ENCODE data around the gene RFX7.

The RFX7 gene

GRCh38 chr15:56228854-56229253 lies 14.8 kb downstream of the RFX7 start:
- no peak overlapping the region for H2BK5ac ChIP-seq (ENCODE audit: low read depth, low read length, poor library complexity, severe bottlenecking)
- H3K27ac ChIP-seq (ENCODE audit: low read length, poor library complexity, severe bottlenecking) = no peak overlapping the region
- no peak overlapping the region for H2BK12ac ChIP-seq (ENCODE audit: low read length in 2 of 2)
- peaks cover 16% of the 10 kb centered on the region for H3K79me1 ChIP-seq (replicated peaks; ENCODE audit: low read length, poor library complexity, severe bottlenecking)
- H3K9me3 ChIP-seq (ENCODE audit: control insufficient read depth, low read length) = peaks cover 55% of the 10 kb centered on the region
- no peaks in the 10 kb centered on the region for H3K27me3 ChIP-seq (ENCODE audit: control insufficient read depth in 1 of 2, insufficient read depth in 1 of 2, low read length in 2 of 2)
- no peak overlapping the region for H3K4ac ChIP-seq (ENCODE audit: low read depth in 1 of 2, low read length in 2 of 2)
- no peak overlapping the region for H4K8ac ChIP-seq (ENCODE audit: low read length)
- no peak overlapping the region for H2BK120ac ChIP-seq (ENCODE audit: low read depth, low read length)
- no peak overlapping the region for H2AFZ ChIP-seq (ENCODE audit: low read depth, low read length)
- H2AK5ac ChIP-seq (ENCODE audit: low read length, severe bottlenecking) = no peak overlapping the region
- H4K91ac ChIP-seq (ENCODE audit: low read length) = no peak overlapping the region
- no peak overlapping the region for H3K18ac ChIP-seq (ENCODE audit: low read depth in 1 of 2, low read length in 2 of 2)
- no peak overlapping the region for H2BK15ac ChIP-seq (ENCODE audit: low read depth, poor library complexity, severe bottlenecking)
- H3K9ac ChIP-seq (ENCODE audit: low read length) = no peak overlapping the region
- no peaks in the 10 kb centered on the region for H3K4me1 ChIP-seq (ENCODE audit: control insufficient read depth, insufficient read depth, low read depth, low read length)
- H3K4me3 ChIP-seq (ENCODE audit: insufficient read depth in 1 of 2, low read depth in 1 of 2, low read length in 2 of 2) = no peak overlapping the region
- H3K36me3 ChIP-seq (ENCODE audit: control insufficient read depth in 1 of 2, insufficient read depth in 2 of 2, low read depth in 1 of 2, low read length in 2 of 2) = peaks cover 7 to 49% of the 10 kb centered on the region in 2 experiments
- DNase-seq = no peak
- H3K23ac ChIP-seq (ENCODE audit: low read length in 2 of 2) = no peak overlapping the region
- no peak overlapping the region for H3K14ac ChIP-seq (ENCODE audit: low read length in 2 of 2)
- H3K4me2 ChIP-seq (ENCODE audit: low read length, poor library complexity, severe bottlenecking) = no peak overlapping the region

GRCh38 chr15:56228352-56228751 lies 15.3 kb downstream of the RFX7 start:
- DNase-seq = no peak
- Histone ChIP-seq H2BK15ac (ENCODE audit: low read depth, poor library complexity, severe bottlenecking) (no peak overlapping the region), H3K9me3 (ENCODE audit: control insufficient read depth, low read length) (peaks cover 59% of the 10 kb centered on the region), H3K18ac (ENCODE audit: low read depth in 1 of 2, low read length in 2 of 2) (no peak overlapping the region), H2BK12ac (ENCODE audit: low read length in 2 of 2) (no peak overlapping the region), H3K4me1 (ENCODE audit: control insufficient read depth, insufficient read depth, low read depth, low read length) (no peaks in the 10 kb centered on the region), H3K4ac (ENCODE audit: low read depth in 1 of 2, low read length in 2 of 2) (no peak overlapping the region), H3K4me2 (ENCODE audit: low read length, poor library complexity, severe bottlenecking) (no peak overlapping the region), H3K4me3 (ENCODE audit: insufficient read depth in 1 of 2, low read depth in 1 of 2, low read length in 2 of 2) (no peak overlapping the region), H4K8ac (ENCODE audit: low read length) (no peak overlapping the region), H3K27ac (ENCODE audit: low read length, poor library complexity, severe bottlenecking) (no peak overlapping the region), H2BK120ac (ENCODE audit: low read depth, low read length) (no peak overlapping the region), H2BK5ac (ENCODE audit: low read depth, low read length, poor library complexity, severe bottlenecking) (no peak overlapping the region), H3K14ac (ENCODE audit: low read length in 2 of 2) (no peak overlapping the region), H3K27me3 (ENCODE audit: control insufficient read depth in 1 of 2, insufficient read depth in 1 of 2, low read length in 2 of 2) (no peaks in the 10 kb centered on the region), H2AFZ (ENCODE audit: low read depth, low read length) (no peak overlapping the region), H3K9ac (ENCODE audit: low read length) (no peak overlapping the region), H3K23ac (ENCODE audit: low read length in 2 of 2) (no peak overlapping the region), H2AK5ac (ENCODE audit: low read length, severe bottlenecking) (no peak overlapping the region), H3K36me3 (ENCODE audit: control insufficient read depth in 1 of 2, insufficient read depth in 2 of 2, low read depth in 1 of 2, low read length in 2 of 2) (peaks cover 7 to 46% of the 10 kb centered on the region in 2 experiments), H3K79me1 (replicated peaks; ENCODE audit: low read length, poor library complexity, severe bottlenecking) (peaks cover 16% of the 10 kb centered on the region), H4K91ac (ENCODE audit: low read length) (no peak overlapping the region)

GRCh38 chr15:56227780-56228179 lies 15.9 kb downstream of the RFX7 start:
- Histone ChIP-seq H2AFZ (ENCODE audit: low read depth, low read length) (no peak overlapping the region), H2BK15ac (ENCODE audit: low read depth, poor library complexity, severe bottlenecking) (no peak overlapping the region)

DNA sequence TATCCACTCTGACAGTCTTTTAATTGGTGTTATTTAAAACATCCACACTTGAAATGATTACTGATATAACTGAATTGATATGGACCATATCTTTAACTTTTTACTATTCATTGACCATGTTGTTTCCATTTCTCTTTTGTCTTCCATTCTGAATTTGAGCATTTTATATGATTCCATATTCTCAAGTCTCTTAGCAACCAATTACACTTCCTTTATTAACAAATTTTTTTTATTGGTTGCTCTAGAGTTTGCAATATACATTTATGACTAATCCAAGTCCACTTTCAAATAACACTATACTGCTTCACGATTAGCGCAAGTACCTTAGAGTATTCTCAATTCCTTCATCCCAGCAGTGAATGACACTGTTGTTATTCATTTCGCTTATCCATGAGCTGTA lies 16.4 kb downstream of the RFX7 start:
- no peak overlapping the region for H2BK5ac ChIP-seq (ENCODE audit: low read depth, low read length, poor library complexity, severe bottlenecking)
- no peak overlapping the region for H3K4me2 ChIP-seq (ENCODE audit: low read length, poor library complexity, severe bottlenecking)
- H3K4me1 ChIP-seq (ENCODE audit: control insufficient read depth, insufficient read depth, low read depth, low read length) = no peaks in the 10 kb centered on the region
- no peak overlapping the region for H2BK15ac ChIP-seq (ENCODE audit: low read depth, poor library complexity, severe bottlenecking)
- no peak overlapping the region for H3K4ac ChIP-seq (ENCODE audit: low read depth in 1 of 2, low read length in 2 of 2)
- H3K27ac ChIP-seq (ENCODE audit: low read length, poor library complexity, severe bottlenecking) = no peak overlapping the region
- H3K18ac ChIP-seq (ENCODE audit: low read depth in 1 of 2, low read length in 2 of 2) = no peak overlapping the region
- H2AFZ ChIP-seq (ENCODE audit: low read depth, low read length) = no peak overlapping the region
- H3K14ac ChIP-seq (ENCODE audit: low read length in 2 of 2) = no peak overlapping the region
- no peak overlapping the region for H4K8ac ChIP-seq (ENCODE audit: low read length)
- H3K9me3 ChIP-seq (ENCODE audit: control insufficient read depth, low read length) = peaks cover 61% of the 10 kb centered on the region
- 100% methylated on average over 1 of the region's 3 CpGs for WGBS
- H3K23ac ChIP-seq (ENCODE audit: low read length in 2 of 2) = no peak overlapping the region
- H2AK5ac ChIP-seq (ENCODE audit: low read length, severe bottlenecking) = no peak overlapping the region
- peak overlapping the region in 1 of 2 experiments; percentile 25 for H3K4me3 ChIP-seq (ENCODE audit: insufficient read depth in 1 of 2, low read depth in 1 of 2, low read length in 2 of 2)
- H2BK12ac ChIP-seq (ENCODE audit: low read length in 2 of 2) = no peak overlapping the region
- H3K36me3 ChIP-seq (ENCODE audit: control insufficient read depth in 1 of 2, insufficient read depth in 2 of 2, low read depth in 1 of 2, low read length in 2 of 2) = peaks cover 6 to 49% of the 10 kb centered on the region in 2 experiments
- H3K27me3 ChIP-seq (ENCODE audit: control insufficient read depth in 1 of 2, insufficient read depth in 1 of 2, low read length in 2 of 2) = no peaks in the 10 kb centered on the region
- H4K91ac ChIP-seq (ENCODE audit: low read length) = no peak overlapping the region
- H3K9ac ChIP-seq (ENCODE audit: low read length) = no peak overlapping the region
- peaks cover 19% of the 10 kb centered on the region for H3K79me1 ChIP-seq (replicated peaks; ENCODE audit: low read length, poor library complexity, severe bottlenecking)
- no peak overlapping the region for H2BK120ac ChIP-seq (ENCODE audit: low read depth, low read length)
- DNase-seq = no peak

More at GRCh38 chr15:56227780-56228179, 15.9 kb downstream of the RFX7 start:
- Histone ChIP-seq H4K8ac (ENCODE audit: low read length) (no peak overlapping the region), H2BK12ac (ENCODE audit: low read length in 2 of 2) (no peak overlapping the region), H3K18ac (ENCODE audit: low read depth in 1 of 2, low read length in 2 of 2) (no peak overlapping the region), H3K79me1 (replicated peaks; ENCODE audit: low read length, poor library complexity, severe bottlenecking) (peaks cover 20% of the 10 kb centered on the region), H2AK5ac (ENCODE audit: low read length, severe bottlenecking) (no peak overlapping the region), H3K14ac (ENCODE audit: low read length in 2 of 2) (no peak overlapping the region), H3K9me3 (ENCODE audit: control insufficient read depth, low read length) (peaks cover 61% of the 10 kb centered on the region), H3K23ac (ENCODE audit: low read length in 2 of 2) (no peak overlapping the region), H3K27me3 (ENCODE audit: control insufficient read depth in 1 of 2, insufficient read depth in 1 of 2, low read length in 2 of 2) (no peaks in the 10 kb centered on the region), H2BK5ac (ENCODE audit: low read depth, low read length, poor library complexity, severe bottlenecking) (no peak overlapping the region), H3K4ac (ENCODE audit: low read depth in 1 of 2, low read length in 2 of 2) (no peak overlapping the region), H3K4me3 (ENCODE audit: insufficient read depth in 1 of 2, low read depth in 1 of 2, low read length in 2 of 2) (no peak overlapping the region), H3K36me3 (ENCODE audit: control insufficient read depth in 1 of 2, insufficient read depth in 2 of 2, low read depth in 1 of 2, low read length in 2 of 2) (peaks cover 7 to 47% of the 10 kb centered on the region in 2 experiments), H3K4me1 (ENCODE audit: control insufficient read depth, insufficient read depth, low read depth, low read length) (no peaks in the 10 kb centered on the region), H4K91ac (ENCODE audit: low read length) (no peak overlapping the region), H3K9ac (ENCODE audit: low read length) (no peak overlapping the region), H2BK120ac (ENCODE audit: low read depth, low read length) (no peak overlapping the region), H3K4me2 (ENCODE audit: low read length, poor library complexity, severe bottlenecking) (no peak overlapping the region), H3K27ac (ENCODE audit: low read length, poor library complexity, severe bottlenecking) (no peak overlapping the region)
- no peak for DNase-seq
- 100% methylated on average over 2 of the region's 2 CpGs for WGBS

All from mesenchymal stem cell (in vitro differentiated cells and primary cell).